ENCODE measurements around the gene TSHZ2. TPM values are rescaled to one million over a fixed set of nuclear protein-coding genes. Genes with fewer than 3 reads are reported as not detected.
"Not testable (repeated sequence)": the region's sequence is repeated elsewhere in the genome, so short reads cannot be mapped to it uniquely, and the experiment has no call there.

Gene TSHZ2
- total RNA-seq, 1 donor from 2014 or later = 33.1 TPM

DNA sequence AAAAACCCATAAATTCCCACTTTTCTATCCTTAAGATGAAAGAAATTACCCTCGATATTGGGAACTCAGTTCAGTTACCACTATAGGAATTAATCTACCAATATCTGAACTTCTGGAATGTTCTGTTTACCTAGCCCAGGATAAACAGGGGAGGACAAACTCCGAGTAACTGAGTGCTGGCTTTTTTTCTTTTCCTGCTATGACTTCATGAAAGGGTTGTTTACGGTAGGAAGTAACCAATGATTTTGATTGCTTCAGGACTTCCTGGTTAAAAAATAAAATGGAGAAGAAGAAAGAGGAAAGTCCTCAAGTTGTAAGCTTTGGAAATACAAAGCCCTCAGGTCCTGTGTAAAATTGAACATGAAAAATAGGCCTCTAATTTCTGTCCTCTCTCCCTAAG lies 453.8 kb downstream of the TSHZ2 start:
- no peak for ATAC-seq
- intact Hi-C loops (cut with DNase I) = no loop called here

DNA sequence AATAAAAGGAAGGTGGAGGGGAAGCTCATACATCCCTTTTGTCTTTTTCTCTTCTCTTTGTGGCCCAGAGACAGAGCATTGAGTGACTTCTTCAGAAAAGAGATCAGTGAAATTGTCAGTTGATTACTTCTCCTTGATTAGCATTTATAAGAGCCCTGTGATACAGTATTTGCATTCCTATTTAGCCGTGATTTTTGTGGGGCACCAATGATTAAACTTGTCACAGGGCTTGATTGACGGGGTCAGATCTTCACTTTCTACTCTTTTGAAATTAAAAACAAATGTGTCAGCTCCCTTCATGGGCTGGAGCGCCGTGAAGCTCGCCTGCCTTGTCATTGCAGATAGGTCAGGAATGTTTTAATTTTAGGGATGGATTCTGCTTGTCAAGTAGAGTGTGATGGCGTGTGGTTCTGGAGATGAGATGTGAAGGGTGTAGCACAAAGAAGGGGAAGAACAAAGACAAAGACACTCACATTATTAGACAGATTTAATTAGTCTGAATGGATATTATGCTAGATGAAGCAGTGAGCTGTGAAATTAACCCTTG lies 454.7 kb downstream of the TSHZ2 start:
- intact Hi-C loops (cut with DNase I) = no loop called here
- DNase-seq (ENCODE audit: low spot score) (no peak), ATAC-seq (no peak)

More for the DNA sequence above, 453.8 kb downstream of the TSHZ2 start:
- DNase-seq (ENCODE audit: low spot score) = no peak

- ATAC-seq = no peak
- intact Hi-C loops (cut with DNase I) = no loop called here
- DNase-seq (ENCODE audit: low spot score) = no peak
Observed at GRCh38 chr20:53427951-53428350, 455.8 kb downstream of the TSHZ2 start.

GRCh38 chr20:53428588-53428987 lies 456.4 kb downstream of the TSHZ2 start:
- DNase-seq (ENCODE audit: low spot score) (no peak), ATAC-seq (no peak)
- intact Hi-C loops (cut with DNase I) = no loop called here

DNA sequence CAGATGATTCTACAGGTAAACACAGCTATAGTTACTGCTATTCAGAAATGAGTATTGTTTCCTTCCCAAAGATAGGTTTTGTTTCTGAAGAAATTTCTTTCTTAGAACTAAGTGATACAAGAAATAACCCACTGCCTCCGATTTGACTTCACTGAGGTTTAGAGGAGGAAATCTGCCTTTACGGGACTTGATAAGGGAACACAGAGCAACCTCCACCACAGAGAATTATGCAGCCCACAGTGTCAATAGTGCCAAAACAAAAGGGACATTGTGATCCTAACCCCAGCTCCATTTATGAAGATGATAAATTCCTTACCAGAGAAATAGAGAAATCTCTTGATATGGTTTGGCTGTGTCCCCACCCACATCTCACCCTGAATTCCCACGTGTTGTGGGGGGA lies 456.8 kb downstream of the TSHZ2 start:
- ATAC-seq = no peak
- intact Hi-C loops (cut with DNase I) = no loop called here
- DNase-seq (ENCODE audit: low spot score) = no peak

DNA sequence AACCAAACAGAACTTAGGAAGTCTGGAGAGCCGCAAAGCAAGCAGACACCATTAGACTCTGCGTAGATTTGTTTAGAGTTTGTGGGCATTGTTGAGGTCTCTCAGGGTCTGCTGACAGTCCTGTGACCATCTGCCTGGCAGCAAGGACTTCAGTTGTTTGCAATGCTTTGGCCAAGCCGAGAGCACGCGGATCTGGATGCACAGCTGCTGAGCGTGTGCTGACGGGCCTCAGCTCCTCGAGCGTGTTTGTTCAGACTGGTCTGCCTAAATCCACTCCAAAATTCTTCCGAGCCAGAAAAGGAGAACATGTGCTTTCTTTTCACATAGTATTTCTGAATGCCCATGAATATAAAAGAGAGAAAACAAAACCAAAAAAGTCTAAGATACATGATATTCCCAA lies 462.5 kb downstream of the TSHZ2 start:
- DNase-seq (ENCODE audit: low spot score) (no peak), ATAC-seq (peak; percentile 74)
- intact Hi-C loops (cut with DNase I) = no loop called here

DNA sequence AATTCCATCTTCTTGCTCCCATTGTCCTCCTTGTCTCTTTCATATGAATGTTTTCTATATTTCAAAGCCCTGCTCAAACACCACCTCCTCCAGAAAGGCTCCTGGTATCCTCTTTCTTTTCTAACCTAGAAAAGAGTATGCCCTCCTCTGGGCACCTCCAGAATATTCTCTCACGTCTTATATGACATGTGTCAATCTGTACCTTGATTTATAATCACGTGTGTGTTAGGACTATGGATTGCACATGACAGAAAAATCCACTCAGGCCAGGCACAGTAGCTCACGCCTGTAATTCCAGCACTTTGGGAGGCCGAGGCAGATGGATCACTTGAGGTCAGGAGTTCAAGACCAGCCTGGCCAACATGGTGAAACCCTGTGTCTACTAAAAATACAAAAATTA lies 464.8 kb downstream of the TSHZ2 start:
- DNase-seq (ENCODE audit: low spot score); intact Hi-C loops (cut with DNase I); ATAC-seq: not testable (repeated sequence)

DNA sequence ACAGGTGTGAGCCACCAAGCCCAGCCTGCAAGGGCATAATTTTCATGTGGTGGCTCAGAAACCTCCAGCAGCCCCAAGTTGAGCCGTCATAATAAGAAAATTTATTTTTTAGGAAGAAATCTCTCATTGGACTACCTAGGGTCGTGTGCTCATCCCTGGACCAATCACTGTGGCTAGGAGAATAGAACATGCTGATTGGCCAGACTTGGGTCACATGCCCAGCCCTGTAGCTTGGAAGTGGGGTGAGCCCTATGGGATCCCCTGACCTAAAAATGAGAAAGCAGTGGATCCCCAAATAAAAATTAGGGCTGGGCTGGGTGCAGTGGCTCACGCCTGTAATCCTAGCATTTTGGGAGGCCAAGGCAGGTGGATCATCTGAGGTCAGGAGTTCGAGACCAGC lies 466.2 kb downstream of the TSHZ2 start:
- intact Hi-C loops (cut with DNase I) = no loop called here
- no peak for DNase-seq (ENCODE audit: low spot score)
- no peak for ATAC-seq

DNA sequence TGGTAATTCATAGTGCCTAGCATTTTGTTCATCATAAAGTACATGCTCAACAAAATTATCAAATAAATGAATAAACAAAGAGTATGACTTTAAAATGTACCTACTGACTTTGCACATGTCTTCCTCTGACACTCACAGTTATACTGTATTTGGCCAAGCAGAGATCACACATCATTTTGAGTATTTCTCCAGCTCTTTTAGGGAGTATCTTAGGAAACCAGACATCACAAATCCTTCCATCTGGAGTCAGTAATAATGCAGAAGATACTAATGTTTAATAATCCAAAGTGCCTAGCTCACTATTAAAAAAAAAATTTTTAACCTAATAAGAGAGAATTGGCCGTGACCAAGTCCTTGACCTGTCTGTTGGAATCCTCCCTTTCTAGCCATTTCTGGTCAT lies 466.9 kb downstream of the TSHZ2 start:
- intact Hi-C loops (cut with DNase I) = no loop called here
- ATAC-seq (no peak), DNase-seq (ENCODE audit: low spot score) (no peak)

DNA sequence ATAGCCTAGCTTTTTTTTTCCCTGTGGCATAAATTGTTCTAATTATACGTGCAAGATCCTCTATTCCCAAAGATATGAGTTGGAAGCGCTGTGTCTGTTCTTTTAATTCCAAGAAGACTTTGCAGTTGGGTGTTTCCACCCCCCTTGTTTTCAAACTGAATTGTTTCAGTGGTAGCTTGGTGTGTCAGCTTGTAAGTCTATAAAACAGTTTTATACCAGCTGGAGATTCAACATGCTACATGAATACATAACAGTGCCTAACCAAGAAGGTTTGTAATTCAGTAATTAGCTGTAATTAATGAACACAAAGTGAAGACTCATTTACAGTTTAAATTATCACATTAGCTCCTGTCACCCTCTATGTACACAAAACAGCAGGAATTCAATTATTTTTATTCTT lies 467.5 kb downstream of the TSHZ2 start:
- no peak for DNase-seq (ENCODE audit: low spot score)
- ATAC-seq = no peak
- intact Hi-C loops (cut with DNase I) = no loop called here

DNA sequence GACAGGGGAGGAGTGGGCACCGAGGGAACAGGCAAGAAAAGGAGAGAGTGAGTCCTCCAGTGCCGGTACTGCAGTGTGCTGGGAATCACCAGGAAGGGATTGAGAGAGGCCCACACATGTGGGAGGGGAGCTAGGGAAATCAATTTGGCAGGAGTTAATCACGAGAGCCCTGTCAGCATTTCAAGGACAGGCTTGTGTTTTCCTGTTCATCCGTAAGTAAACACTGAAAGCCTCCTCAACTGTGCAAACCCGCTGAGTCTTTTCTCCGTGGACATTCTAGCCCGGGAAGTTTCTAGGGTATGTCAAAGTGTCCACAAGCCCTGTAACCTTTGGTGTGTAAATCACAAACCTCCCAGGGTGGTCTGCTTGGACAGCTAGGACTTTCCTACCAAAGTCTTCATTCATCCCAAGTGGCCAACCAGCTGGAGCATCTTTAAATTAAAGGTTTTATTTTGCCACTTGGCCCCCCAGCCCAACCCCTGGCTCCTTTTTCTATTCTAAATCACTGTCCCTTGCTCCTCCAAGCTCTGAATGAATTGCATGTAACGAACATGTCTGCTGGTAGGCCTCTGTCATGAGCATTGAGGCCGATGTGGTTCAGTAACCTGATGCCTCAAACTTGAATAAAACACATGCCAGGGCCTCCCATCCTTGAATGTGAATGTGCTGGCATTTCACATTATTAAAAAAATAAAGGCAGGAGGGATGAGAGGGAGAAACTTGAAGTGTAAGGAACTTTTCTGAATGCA lies 472.4 kb downstream of the TSHZ2 start:
- DNase-seq (ENCODE audit: low spot score) (no peak), ATAC-seq (peak; percentile 70)
- intact Hi-C loops (cut with DNase I) = no loop called here

DNA sequence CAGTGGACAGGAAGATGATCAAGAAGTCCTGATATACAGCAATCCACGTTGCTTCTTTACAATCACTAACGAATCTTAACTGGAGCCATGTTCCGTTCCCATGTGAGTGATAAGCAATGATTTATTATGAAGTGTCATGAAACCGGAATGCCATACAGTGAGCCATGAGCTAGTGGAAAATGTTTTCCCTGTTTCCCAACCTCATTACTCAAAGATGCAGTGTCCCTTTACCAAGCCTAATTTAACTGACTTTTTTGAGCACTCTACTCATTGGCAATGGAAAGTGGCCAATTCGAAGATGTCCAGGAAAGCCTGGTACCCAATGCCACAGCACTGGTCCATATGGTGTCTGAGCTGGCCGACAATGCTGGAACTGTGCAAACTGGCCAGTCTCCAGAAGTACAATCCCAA lies 473.2 kb downstream of the TSHZ2 start:
- intact Hi-C loops (cut with DNase I) = no loop called here
- no peak for DNase-seq (ENCODE audit: low spot score)
- ATAC-seq = no peak

DNA sequence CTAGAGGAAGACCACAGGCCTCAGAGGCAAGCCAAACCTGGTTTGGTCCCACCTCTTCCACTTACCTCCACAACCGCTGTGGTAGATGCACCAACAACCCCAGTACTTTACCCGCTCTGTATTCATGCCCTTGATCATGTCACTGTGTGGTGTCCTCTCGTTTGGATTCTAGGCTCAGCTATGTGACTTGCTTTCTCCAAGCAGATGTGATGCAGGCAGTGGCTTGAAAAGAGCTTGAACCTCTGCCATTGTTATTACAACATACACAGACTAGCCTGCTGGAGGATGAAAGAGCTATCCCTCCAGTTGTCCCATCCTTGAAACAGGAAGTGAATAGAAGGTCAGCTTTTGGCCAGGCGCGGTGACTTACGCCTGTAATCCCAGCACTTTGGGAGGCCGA lies 473.8 kb downstream of the TSHZ2 start:
- intact Hi-C loops (cut with DNase I) = no loop called here

GRCh38 chr20:53447316-53447715 lies 475.2 kb downstream of the TSHZ2 start:
- DNase-seq (ENCODE audit: low spot score) (no peak), ATAC-seq (no peak)
- intact Hi-C loops (cut with DNase I) = no loop called here

More for the DNA sequence above, 473.8 kb downstream of the TSHZ2 start:
- DNase-seq (ENCODE audit: low spot score) (no peak), ATAC-seq (no peak)

- ATAC-seq = no peak
- intact Hi-C loops (cut with DNase I) = no loop called here
- no peak for DNase-seq (ENCODE audit: low spot score)
Observed at GRCh38 chr20:53448426-53448825, 476.3 kb downstream of the TSHZ2 start.

DNA sequence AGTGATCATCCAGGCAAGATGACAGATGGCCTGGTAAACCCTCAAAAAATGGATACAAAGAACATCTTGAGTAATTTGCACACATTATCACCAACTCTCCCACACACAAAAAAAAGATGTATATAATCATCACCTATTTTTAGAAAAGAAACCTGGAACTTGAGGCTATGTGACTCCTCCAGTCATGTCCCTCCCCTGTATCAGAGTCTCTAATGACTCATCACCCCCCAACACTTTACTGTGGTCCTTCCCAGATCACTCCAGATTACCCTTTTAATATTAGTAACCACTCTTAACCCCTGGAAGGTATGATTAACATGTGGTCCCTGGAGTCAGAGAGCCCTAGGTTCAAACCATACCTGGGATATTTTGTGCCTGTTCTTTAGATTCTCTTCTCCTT lies 476.7 kb downstream of the TSHZ2 start:
- DNase-seq (ENCODE audit: low spot score) (no peak), ATAC-seq (no peak)
- intact Hi-C loops (cut with DNase I) = no loop called here

GRCh38 chr20:53453076-53453475 lies 480.9 kb downstream of the TSHZ2 start:
- intact Hi-C loops (cut with DNase I) = no loop called here
- no peak for DNase-seq (ENCODE audit: low spot score)
- ATAC-seq = no peak

- DNase-seq (ENCODE audit: low spot score) (no peak), ATAC-seq (no peak)
- intact Hi-C loops (cut with DNase I) = no loop called here
Observed at GRCh38 chr20:53454675-53455276, 482.6 kb downstream of the TSHZ2 start.

DNA sequence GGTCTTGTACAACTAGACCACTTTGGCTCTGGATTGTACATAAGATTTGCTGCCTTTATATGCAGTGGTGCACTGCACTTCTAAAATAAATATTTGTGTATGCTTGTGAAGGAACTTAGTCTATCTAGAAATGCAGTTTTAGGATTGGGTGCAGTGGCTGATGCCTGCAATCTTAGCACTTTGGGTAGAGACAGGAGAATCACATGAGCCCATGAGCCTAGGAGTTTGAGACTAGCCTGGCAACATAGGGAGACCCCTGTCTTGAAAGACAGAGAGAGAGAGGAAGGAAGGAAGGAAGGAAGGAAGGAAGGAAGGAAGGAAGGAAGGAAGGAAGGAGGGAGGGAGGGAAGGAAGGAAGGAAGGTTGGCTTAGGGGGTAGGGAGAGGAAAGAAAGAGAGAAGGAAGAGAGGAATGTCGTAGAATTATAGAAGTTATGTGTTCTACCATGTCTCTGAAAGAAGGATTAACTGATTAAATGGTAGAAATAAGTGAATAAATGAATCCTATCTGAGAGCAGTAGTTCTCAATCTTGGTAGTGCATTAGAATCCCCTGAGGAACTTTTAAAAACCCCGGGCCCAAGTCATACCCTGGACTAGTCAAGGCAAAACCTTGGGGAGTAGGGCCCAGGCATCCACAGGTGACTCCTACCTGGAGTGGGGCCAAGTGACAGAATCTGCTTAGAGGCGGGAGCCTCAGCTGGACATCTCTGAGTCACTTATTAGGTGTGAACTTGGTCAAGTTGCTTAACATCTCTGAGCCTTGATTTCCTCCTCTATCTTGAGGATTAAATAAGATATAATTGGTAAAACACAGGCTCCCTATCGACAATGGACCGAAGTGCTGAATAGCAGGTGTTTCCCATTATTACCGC lies 491.2 kb downstream of the TSHZ2 start:
- intact Hi-C loops (cut with DNase I) = no loop called here
- DNase-seq (ENCODE audit: low spot score) (no peak), ATAC-seq (no peak)

- intact Hi-C loops (cut with DNase I) = no loop called here
- no peak for DNase-seq (ENCODE audit: low spot score)
- ATAC-seq = no peak
Observed at GRCh38 chr20:53466279-53466678, 494.1 kb downstream of the TSHZ2 start.
